ENCODE results near the gene PALM. TPM values are rescaled to one million over a fixed set of nuclear protein-coding genes. Genes with fewer than 3 reads are reported as not detected.

PALM gene
- polyA plus RNA-seq, 1 donor from 2014 or later = 74.8 TPM

- no peaks in the 10 kb centered on the region for H3K36me3 ChIP-seq (ENCODE audit: insufficient read depth, low read length)
- no peak overlapping the region for H3K9ac ChIP-seq (ENCODE audit: low read length)
- H2AFZ ChIP-seq (ENCODE audit: low read depth, low read length) = no peak overlapping the region
- no peak overlapping the region for H3K4me2 ChIP-seq (ENCODE audit: low read length)
- no peaks in the 10 kb centered on the region for H3F3A ChIP-seq (ENCODE audit: insufficient read depth, low read length, poor library complexity, severe bottlenecking)
- no peaks in the 10 kb centered on the region for H3K9me3 ChIP-seq (ENCODE audit: low read length)
- H3K9me2 ChIP-seq (ENCODE audit: insufficient read depth, low read length) = no peaks in the 10 kb centered on the region
- no peak overlapping the region for H3K27ac ChIP-seq (ENCODE audit: low read length)
- H3K4me3 ChIP-seq (ENCODE audit: low read length) = no peak overlapping the region
- no peaks in the 10 kb centered on the region for H3K79me2 ChIP-seq (replicated peaks; ENCODE audit: insufficient read depth, low read length)
- TF ChIP-seq POLR2AphosphoS5 (IDR thresholded peaks at IDR 0.05) = no peak
- no peak for TF ChIP-seq TAF1 (IDR thresholded peaks at IDR 0.05; ENCODE audit: low read depth)
- TF ChIP-seq EZH2 (IDR thresholded peaks at IDR 0.05; ENCODE audit: borderline replicate concordance, insufficient read depth, low read length, poor library complexity, severe bottlenecking) = no peak
- TF ChIP-seq SMC3 (conservative IDR thresholded peaks at IDR 0.05; ENCODE audit: poor library complexity) = no peak
- no peak for TF ChIP-seq MXI1 (conservative IDR thresholded peaks at IDR 0.05; ENCODE audit: poor library complexity, severe bottlenecking)
- TF ChIP-seq REST (IDR thresholded peaks at IDR 0.05; ENCODE audit: borderline replicate concordance) = no peak
- TF ChIP-seq RAD21 (conservative IDR thresholded peaks at IDR 0.05) = no peak
- TF ChIP-seq CTCF (IDR thresholded peaks at IDR 0.05; ENCODE audit: poor library complexity, severe bottlenecking) = no peak
- no peak for TF ChIP-seq EP300 (conservative IDR thresholded peaks at IDR 0.05; ENCODE audit: poor library complexity, severe bottlenecking)
- H4K20me1 ChIP-seq (ENCODE audit: insufficient read depth) = no peaks in the 10 kb centered on the region
- H3K27me3 ChIP-seq (ENCODE audit: insufficient read depth, low read depth, low read length) = no peaks in the 10 kb centered on the region
Measured at GRCh38 chr19:763869-764268, 55.1 kb downstream of the PALM start.

GRCh38 chr19:764301-764700, 55.6 kb downstream of the PALM start:
- H3K36me3 ChIP-seq (ENCODE audit: insufficient read depth, low read length) = no peaks in the 10 kb centered on the region
- no peak overlapping the region for H3K27ac ChIP-seq (ENCODE audit: low read length)
- no peak overlapping the region for H3K9ac ChIP-seq (ENCODE audit: low read length)
- H3K9me2 ChIP-seq (ENCODE audit: insufficient read depth, low read length) = no peaks in the 10 kb centered on the region
- no peak overlapping the region for H3K4me2 ChIP-seq (ENCODE audit: low read length)
- H3K27me3 ChIP-seq (ENCODE audit: insufficient read depth, low read depth, low read length) = no peaks in the 10 kb centered on the region
- no peaks in the 10 kb centered on the region for H4K20me1 ChIP-seq (ENCODE audit: insufficient read depth)
- H3K4me3 ChIP-seq (ENCODE audit: low read length) = no peak overlapping the region
- no peaks in the 10 kb centered on the region for H3K9me3 ChIP-seq (ENCODE audit: low read length)
- TF ChIP-seq POLR2AphosphoS5 (IDR thresholded peaks at IDR 0.05) (no peak), SMC3 (conservative IDR thresholded peaks at IDR 0.05; ENCODE audit: poor library complexity) (no peak), MXI1 (conservative IDR thresholded peaks at IDR 0.05; ENCODE audit: poor library complexity, severe bottlenecking) (no peak), RAD21 (conservative IDR thresholded peaks at IDR 0.05) (no peak), CTCF (IDR thresholded peaks at IDR 0.05; ENCODE audit: poor library complexity, severe bottlenecking) (no peak), REST (IDR thresholded peaks at IDR 0.05; ENCODE audit: borderline replicate concordance) (no peak), TAF1 (IDR thresholded peaks at IDR 0.05; ENCODE audit: low read depth) (no peak), EZH2 (IDR thresholded peaks at IDR 0.05; ENCODE audit: borderline replicate concordance, insufficient read depth, low read length, poor library complexity, severe bottlenecking) (no peak), EP300 (conservative IDR thresholded peaks at IDR 0.05; ENCODE audit: poor library complexity, severe bottlenecking) (no peak)
- H3F3A ChIP-seq (ENCODE audit: insufficient read depth, low read length, poor library complexity, severe bottlenecking) = no peaks in the 10 kb centered on the region
- H3K79me2 ChIP-seq (replicated peaks; ENCODE audit: insufficient read depth, low read length) = no peaks in the 10 kb centered on the region
- no peak overlapping the region for H2AFZ ChIP-seq (ENCODE audit: low read depth, low read length)
